H9 (cell line): Measurements from ENCODE around the gene OR2C3. TPM values are rescaled to one million over a fixed set of nuclear protein-coding genes. Genes with fewer than 3 reads are reported as not detected.
"Not testable (repeated sequence)": the region's sequence is repeated elsewhere in the genome, so short reads cannot be mapped to it uniquely, and the experiment has no call there.

Experiments
- DNase-seq: peaks from one replicate; pipeline ENCODE4 v3.0.0-alpha.2; 2017
- H2AFZ ChIP-seq: one replicate; pipeline ENCODE4 v1.6.1; 2013; ENCODE audit warnings: mild to moderate bottlenecking, low read length, control low read depth, moderate library complexity
- H2AK5ac ChIP-seq: 2 replicates; pipeline ENCODE4 v1.6.1; 2013; ENCODE audit warnings: low read length, control low read depth, mixed read lengths; ENCODE audit not compliant: insufficient read length
- H2BK120ac ChIP-seq: one replicate; pipeline ENCODE4 v1.6.1; 2013; ENCODE audit warnings: low read depth, mild to moderate bottlenecking, low read length, control low read depth, inconsistent platforms; ENCODE audit not compliant: poor library complexity, severe bottlenecking
- H2BK12ac ChIP-seq: 2 replicates; pipeline ENCODE4 v1.6.1; 2013; ENCODE audit warnings: low read length, control low read depth, mixed read lengths, low read depth; ENCODE audit not compliant: insufficient read length
- H2BK15ac ChIP-seq: 2 replicates; pipeline ENCODE4 v1.6.1; 2013; ENCODE audit warnings: low read depth, low read length, control low read depth
- H2BK20ac ChIP-seq: one replicate; pipeline ENCODE4 v1.6.1; 2013; ENCODE audit warnings: low read depth, mild to moderate bottlenecking, low read length, control low read depth, inconsistent platforms; ENCODE audit not compliant: poor library complexity, severe bottlenecking
- H2BK5ac ChIP-seq: 2 replicates; pipeline ENCODE4 v1.6.1; 2013; ENCODE audit warnings: low read length, control low read depth, mixed read lengths; ENCODE audit not compliant: insufficient read length
- H3K14ac ChIP-seq: 2 replicates; pipeline ENCODE4 v1.6.1; 2013; ENCODE audit warnings: low read length, control low read depth; ENCODE audit not compliant: insufficient read depth
- H3K18ac ChIP-seq: 2 replicates; pipeline ENCODE4 v1.6.1; 2013; ENCODE audit warnings: low read depth, mild to moderate bottlenecking, mixed read lengths, low read length, control low read depth; ENCODE audit not compliant: insufficient read length
- H3K23ac ChIP-seq: 2 replicates; pipeline ENCODE4 v1.6.1; 2013; ENCODE audit warnings: low read length, control low read depth, mixed read lengths, low read depth; ENCODE audit not compliant: insufficient read length
- H3K23me2 ChIP-seq: 2 replicates; pipeline ENCODE4 v1.6.1; 2013; ENCODE audit warnings: low read depth, mild to moderate bottlenecking, mixed read lengths, low read length, control low read depth; ENCODE audit not compliant: insufficient read length, poor library complexity, severe bottlenecking
- H3K27ac ChIP-seq: 2 replicates; pipeline ENCODE4 v1.5.1; 2013; ENCODE audit warnings: low read length, control low read depth, mixed read lengths, low read depth; ENCODE audit not compliant: insufficient read length
- H3K27me3 ChIP-seq: 2 replicates; pipeline ENCODE4 v1.6.1; 2013; ENCODE audit warnings: low read length, control low read depth, inconsistent platforms; ENCODE audit not compliant: insufficient read depth
- H3K4ac ChIP-seq: 2 replicates; pipeline ENCODE4 v1.6.1; 2013; ENCODE audit warnings: low read depth, mild to moderate bottlenecking, control low read depth, inconsistent platforms, low read length, moderate library complexity
- H3K4me1 ChIP-seq: 2 replicates; pipeline ENCODE4 v1.6.1; 2013; ENCODE audit warnings: low read length, control low read depth, inconsistent platforms; ENCODE audit not compliant: insufficient read depth
- H3K4me2 ChIP-seq: 2 replicates; pipeline ENCODE4 v1.6.1; 2013; ENCODE audit warnings: low read length, control low read depth, mixed read lengths; ENCODE audit not compliant: insufficient read length, insufficient read depth
- H3K56ac ChIP-seq: 2 replicates; pipeline ENCODE4 v1.6.1; 2013; ENCODE audit warnings: low read depth, mild to moderate bottlenecking, mixed read lengths, low read length, control low read depth; ENCODE audit not compliant: insufficient read length
- H3K79me1 ChIP-seq: 2 replicates; pipeline ENCODE4 v1.6.1; 2013; ENCODE audit warnings: low read depth, mild to moderate bottlenecking, moderate library complexity, low read length, control low read depth, inconsistent platforms; ENCODE audit not compliant: insufficient read depth, poor library complexity, severe bottlenecking
- H3K79me2 ChIP-seq: 2 replicates; pipeline ENCODE4 v1.6.1; 2013; ENCODE audit warnings: low read length, control low read depth, inconsistent platforms; ENCODE audit not compliant: insufficient read depth
- H3K9ac ChIP-seq: 2 replicates; pipeline ENCODE4 v1.6.1; 2013; ENCODE audit warnings: low read length, control low read depth, mixed read lengths; ENCODE audit not compliant: insufficient read length; ENCODE audit errors: extremely low read depth
- H3K9me3 ChIP-seq: one replicate; pipeline ENCODE4 v1.6.1; 2013; ENCODE audit warnings: low read depth, low read length, inconsistent platforms; ENCODE audit not compliant: control insufficient read depth
- H3T11ph ChIP-seq: one replicate; pipeline ENCODE4 v1.6.1; 2013; ENCODE audit warnings: mild to moderate bottlenecking, low read length, control low read depth, inconsistent platforms
- H4K20me1 ChIP-seq: one replicate; pipeline ENCODE4 v1.6.1; 2013; ENCODE audit not compliant: control insufficient read depth, insufficient read length, insufficient read depth
- H4K5ac ChIP-seq: 2 replicates; pipeline ENCODE4 v1.6.1; 2013; ENCODE audit warnings: low read depth, mild to moderate bottlenecking, mixed read lengths, low read length, control low read depth; ENCODE audit not compliant: insufficient read length
- H4K8ac ChIP-seq: replicated peaks from 2 replicates; pipeline ENCODE4 v1.6.1; 2013; ENCODE audit warnings: low read length, control low read depth, mixed read lengths, low read depth; ENCODE audit not compliant: insufficient read length
- H4K91ac ChIP-seq: 2 replicates; pipeline ENCODE4 v1.6.1; 2013; ENCODE audit warnings: low read depth, mild to moderate bottlenecking, moderate library complexity, mixed read lengths, low read length, control low read depth; ENCODE audit not compliant: insufficient read length
- H3K27ac Mint-ChIP-seq, 3 experiments: 2 replicates in 2 of 3; 3 replicates in 1 of 3; pipeline ENCODE4 v1.8.0; 2020 to 2021; ENCODE audit warnings: mixed read lengths in 3 of 3, mild to moderate bottlenecking in 1 of 3, moderate library complexity in 1 of 3
- H3K27me3 Mint-ChIP-seq: 2 replicates; pipeline ENCODE4 v1.8.0; 2021; ENCODE audit warnings: low read depth, mild to moderate bottlenecking, moderate library complexity, mixed read lengths
- H3K36me3 Mint-ChIP-seq, 3 experiments: 2 replicates in 2 of 3; 3 replicates in 1 of 3; pipeline ENCODE4 v1.8.0; 2020 to 2021; ENCODE audit warnings: low read depth in 3 of 3, mixed read lengths in 3 of 3; ENCODE audit not compliant: insufficient read depth in 1 of 3
- H3K4me1 Mint-ChIP-seq, 2 experiments: 2 replicates each; pipeline ENCODE4 v1.8.0; 2020; ENCODE audit warnings: mixed read lengths in 2 of 2
- H3K4me3 Mint-ChIP-seq, 2 experiments: 2 replicates in 1 of 2; 3 replicates in 1 of 2; pipeline ENCODE4 v1.8.0; 2020 to 2021; ENCODE audit warnings: mild to moderate bottlenecking in 2 of 2, mixed read lengths in 2 of 2, moderate library complexity in 1 of 2
- H3K9me3 Mint-ChIP-seq, 2 experiments: 2 replicates in 1 of 2; 3 replicates in 1 of 2; pipeline ENCODE4 v1.8.0; 2020; ENCODE audit warnings: mild to moderate bottlenecking in 2 of 2, mixed read lengths in 2 of 2, moderate library complexity in 1 of 2
- CTCF ChIP-seq: fragments of 200-600 bp; sonication (generic); conservative IDR thresholded peaks from 3 replicates; pipeline ENCODE4 v1.8.0; 2021; ENCODE audit warnings: antibody characterized with exemption, mild to moderate bottlenecking
- WGBS: extraction: QIAGEN DNeasy Blood & Tissue Kit; methylation state at CpG from one replicate; pipeline ENCODE4 v1.1.7; 2013; ENCODE audit warnings: missing lambda C conversion rate, low lambda C conversion rate, mixed read lengths; ENCODE audit not compliant: insufficient read length; ENCODE audit errors: extremely low coverage; 5-methylcytosine and 5-hydroxymethylcytosine counted together
- total RNA-seq: library from RNA; stranded (reverse); gene quantifications from 2 replicates; pipeline ENCODE4 v1.2.1, GENCODE V29; 2021

OR2C3 gene
- total RNA-seq, 1 experiment from 2014 or later = not detected

- Histone ChIP-seq H2AK5ac (no peak overlapping the region), H3K23ac (no peak overlapping the region), H3T11ph (no peak overlapping the region), H2BK12ac (no peak overlapping the region), H2BK20ac (no peak overlapping the region), H3K9me3 (no peaks in the 10 kb centered on the region), H4K5ac (no peak overlapping the region), H3K4me2 (no peak overlapping the region), H3K27ac (no peak overlapping the region), H3K79me1 (no peaks in the 10 kb centered on the region), H3K23me2 (no peaks in the 10 kb centered on the region), H4K8ac (no peak overlapping the region), H3K56ac (no peak overlapping the region), H3K4ac (no peak overlapping the region), H4K20me1 (no peaks in the 10 kb centered on the region), H3K79me2 (no peaks in the 10 kb centered on the region), H2BK15ac (no peak overlapping the region), H3K27me3 (no peaks in the 10 kb centered on the region; the same call in 1 of the 2 replicates), H3K4me1 (no peaks in the 10 kb centered on the region), H2AFZ (no peak overlapping the region), H3K14ac (no peak overlapping the region), H2BK5ac (no peak overlapping the region), H3K9ac (no peak overlapping the region), H3K18ac (no peak overlapping the region), H4K91ac (no peak overlapping the region), H2BK120ac (no peak overlapping the region)
- no peak overlapping the region for H3K4me3 Mint-ChIP-seq
- H3K4me1 Mint-ChIP-seq = no peaks in the 10 kb centered on the region
- H3K27ac Mint-ChIP-seq = no peak overlapping the region
- no peaks in the 10 kb centered on the region for H3K27me3 Mint-ChIP-seq
- TF ChIP-seq CTCF = no peak
- no peaks in the 10 kb centered on the region for H3K36me3 Mint-ChIP-seq
- no peak for DNase-seq
- no peaks in the 10 kb centered on the region for H3K9me3 Mint-ChIP-seq
- WGBS = no CpG with 5 or more reads among the region's 1 CpG
Measured at GRCh38 chr1:247482747-247483146, 53.5 kb downstream of the OR2C3 start.

GRCh38 chr1:247476328-247477058 lies 59.7 kb downstream of the OR2C3 start:
- H3K18ac ChIP-seq, H3T11ph ChIP-seq, H4K91ac ChIP-seq, H2AFZ ChIP-seq, H4K8ac ChIP-seq, H3K14ac ChIP-seq, DNase-seq, H2BK20ac ChIP-seq, H2BK12ac ChIP-seq, H3K9me3 ChIP-seq, H4K5ac ChIP-seq, H3K27ac Mint-ChIP-seq, H3K27ac ChIP-seq, H3K23me2 ChIP-seq, H3K4me1 ChIP-seq, H2BK120ac ChIP-seq, H3K27me3 Mint-ChIP-seq, H3K4ac ChIP-seq, H3K4me3 Mint-ChIP-seq, H2BK5ac ChIP-seq, H3K79me1 ChIP-seq, H3K56ac ChIP-seq, H3K4me2 ChIP-seq, H2BK15ac ChIP-seq, H3K79me2 ChIP-seq, H4K20me1 ChIP-seq, H2AK5ac ChIP-seq, H3K9ac ChIP-seq, H3K27me3 ChIP-seq, H3K23ac ChIP-seq: not testable (repeated sequence)
- Mint-ChIP-seq H3K9me3 (peaks cover 14 to 17% of the 10 kb centered on the region in 2 experiments), H3K4me1 (peaks cover 14 to 19% of the 10 kb centered on the region in 2 experiments), H3K36me3 (peaks cover 7 to 11% (median 10%) of the 10 kb centered on the region in 3 experiments; a peak in 6 of 7 replicates)
- WGBS = no CpG with 5 or more reads among the region's 6 CpGs
